Middle frontal gyrus (tissue), 1 donor: Measurements from ENCODE around the gene GJD3.
"Not testable (repeated sequence)": the region's sequence is repeated elsewhere in the genome, so short reads cannot be mapped to it uniquely, and the experiment has no call there.

Source experiments
- DNase-seq: peaks from one replicate; pipeline ENCODE4 v3.0.0-alpha.2; 2015; ENCODE audit warnings: low spot score; ENCODE audit errors: extremely low spot score

Gene GJD3

GRCh38 chr17:40364121-40364861 is at the start of gene GJD3:
TSS of gene GJD3 (minus strand) at chr17:40364737. CDS start at chr17:40363815, 922 bp downstream.
- DNase-seq = no peak

- not testable (repeated sequence) for DNase-seq
These were observed 49.8 kb upstream of the GJD3 start for GRCh38 chr17:40414312-40414711.

GRCh38 chr17:40412880-40413279 is 48.3 kb upstream of the GJD3 start:
- no peak for DNase-seq

- DNase-seq = no peak
These were observed 47.3 kb upstream of the GJD3 start for GRCh38 chr17:40411821-40412220.

GRCh38 chr17:40410082-40410481 is 45.5 kb upstream of the GJD3 start:
- DNase-seq = no peak

- DNase-seq = not testable (repeated sequence)
These were observed 45.0 kb upstream of the GJD3 start for GRCh38 chr17:40409540-40409939.

GRCh38 chr17:40407460-40407859 is 42.9 kb upstream of the GJD3 start:
- DNase-seq = no peak

GRCh38 chr17:40404003-40404402 is 39.5 kb upstream of the GJD3 start:
- DNase-seq = no peak

GRCh38 chr17:40402668-40403067 is 38.1 kb upstream of the GJD3 start:
- DNase-seq = no peak

- no peak for DNase-seq
These were observed 34.6 kb upstream of the GJD3 start for GRCh38 chr17:40399185-40399584.

GRCh38 chr17:40386555-40386954 is 22.0 kb upstream of the GJD3 start:
- DNase-seq = not testable (repeated sequence)

- DNase-seq = no peak
These were observed 17.7 kb upstream of the GJD3 start for GRCh38 chr17:40382251-40382650.

GRCh38 chr17:40378966-40379365 is 14.4 kb upstream of the GJD3 start:
- DNase-seq = no peak

- no peak for DNase-seq
These were observed 13.3 kb upstream of the GJD3 start for GRCh38 chr17:40377832-40378231.

- not testable (repeated sequence) for DNase-seq
These were observed 12.0 kb upstream of the GJD3 start for GRCh38 chr17:40376541-40376940.

- not testable (repeated sequence) for DNase-seq
These were observed 11.2 kb upstream of the GJD3 start for GRCh38 chr17:40375786-40376185.

GRCh38 chr17:40374821-40375498 is 10.4 kb upstream of the GJD3 start:
- no peak for DNase-seq

- no peak for DNase-seq
These were observed 9.5 kb upstream of the GJD3 start for GRCh38 chr17:40373999-40374398.

GRCh38 chr17:40373324-40373723 is 8.8 kb upstream of the GJD3 start:
- no peak for DNase-seq

- DNase-seq = not testable (repeated sequence)
These were observed 8.1 kb upstream of the GJD3 start for GRCh38 chr17:40372644-40373043.

GRCh38 chr17:40372031-40372430 is 7.5 kb upstream of the GJD3 start:
- DNase-seq = no peak

GRCh38 chr17:40371261-40371929 is 6.9 kb upstream of the GJD3 start:
- no peak for DNase-seq
